H1 (cell line): ENCODE measurements around the gene SLC12A6. TPM values are rescaled to one million over a fixed set of nuclear protein-coding genes. Genes with fewer than 3 reads are reported as not detected.

Experiments used
- BRCA1 ChIP-seq: IDR thresholded peaks from 2 replicates; pipeline ENCODE4 v1.6.1; 2012; ENCODE audit warnings: low read depth, low read length, improper control_type of control experiment
- HDAC2 ChIP-seq, 2 experiments: fragments of 300-600 bp in 1 of 2; sonication (generic) in 1 of 2; IDR thresholded peaks; 2 replicates each; pipeline ENCODE4 v1.6.1; 2011 to 2012; ENCODE audit warnings: low read depth in 2 of 2, low read length in 2 of 2, mild to moderate bottlenecking in 2 of 2, moderate library complexity in 2 of 2, borderline replicate concordance in 1 of 2, inconsistent platforms in 1 of 2
- RXRA ChIP-seq: IDR thresholded peaks from 2 replicates; pipeline ENCODE4 v1.6.1; 2011; ENCODE audit warnings: low read depth, mild to moderate bottlenecking, low read length, moderate library complexity; ENCODE audit not compliant: insufficient read depth
- polyA plus RNA-seq, 7 experiments: library from polyadenylated mRNA; depleted of rRNA in 3 of 7; stranded (reverse) in 5 of 7; unstranded in 2 of 7; fragments of >200 nt in 5 of 7; fragments of 200-250 nt in 2 of 7; gene quantifications; 1 replicate in 5 of 7; 2 replicates in 1 of 7; 4 replicates in 1 of 7; pipeline versions ENCODE4 v1.2.1 to v1.2.3, GENCODE V29; 2011 to 2013; ENCODE audit warnings: missing spikeins in 2 of 7, mixed read lengths in 2 of 7
- total RNA-seq: library from RNA; stranded (reverse); fragmentation: NEBNext Ultra II Directional; extraction: Animal tissue kit (Norgen Biotek cat#: 25700); gene quantifications from 2 replicates; pipeline ENCODE4 v1.2.1, GENCODE V29; 2021

The SLC12A6 gene
- total and polyA plus RNA-seq, 2 of the 8 experiments (the other 6 are each of a cell fraction or from before 2014, with no cell fraction given), result 9.2 to 11.1 TPM

DNA sequence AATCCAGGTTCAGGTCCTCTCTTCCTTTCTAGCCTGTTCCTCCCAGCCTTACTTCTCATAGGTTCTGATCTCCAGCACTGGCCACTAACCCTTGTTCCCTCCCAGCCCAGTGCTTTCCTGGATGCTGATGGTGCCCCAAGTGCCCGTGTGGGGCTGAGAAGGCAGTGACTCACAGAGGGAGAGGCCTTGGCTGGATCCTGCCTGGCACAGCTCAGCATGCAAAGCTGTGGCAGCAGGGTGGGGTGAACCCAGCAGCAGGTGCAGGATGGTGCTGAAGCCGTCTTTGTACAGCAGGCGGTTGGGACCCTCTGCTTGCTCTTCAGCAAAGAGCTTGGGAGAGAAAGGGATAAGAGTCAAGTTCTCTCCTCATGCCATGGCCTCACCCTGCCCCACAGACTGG lies 21.8 kb upstream of the SLC12A6 start (continued):
- no peak for TF ChIP-seq HDAC2 (IDR thresholded peaks at IDR 0.05; ENCODE audit: borderline replicate concordance in 1 of 2, low read depth in 2 of 2, low read length in 2 of 2)
- TF ChIP-seq RXRA, result no peak
- no peak for TF ChIP-seq BRCA1
